Fibroblast of villous mesenchyme (primary cell): ENCODE measurements around the gene ZNF366. TPM values are rescaled to one million over a fixed set of nuclear protein-coding genes. Genes with fewer than 3 reads are reported as not detected.

ENCODE experiments used
- DNase-seq: peaks from one replicate; pipeline ENCODE4 v3.0.0-alpha.2; 2010; ENCODE audit warnings: low read depth
- H3K4me3 ChIP-seq: 2 replicates; pipeline ENCODE4 v1.5.1; 2011; ENCODE audit warnings: low read depth, mild to moderate bottlenecking, low read length
- total RNA-seq: library from RNA; depleted of rRNA; stranded (reverse); fragments of >200 nt; gene quantifications from 2 replicates; pipeline ENCODE4 v1.2.3, GENCODE V29; 2012
- TF ChIP-seq, protein P1 (sequence below): IDR thresholded peaks from 2 replicates; pipeline ENCODE4 v1.5.1; 2012; ENCODE audit warnings: low read depth, mild to moderate bottlenecking, low read length; ENCODE audit not compliant: insufficient read depth

The ZNF366 gene
- total RNA-seq, 1 donor, result under 0.01 TPM

DNA sequence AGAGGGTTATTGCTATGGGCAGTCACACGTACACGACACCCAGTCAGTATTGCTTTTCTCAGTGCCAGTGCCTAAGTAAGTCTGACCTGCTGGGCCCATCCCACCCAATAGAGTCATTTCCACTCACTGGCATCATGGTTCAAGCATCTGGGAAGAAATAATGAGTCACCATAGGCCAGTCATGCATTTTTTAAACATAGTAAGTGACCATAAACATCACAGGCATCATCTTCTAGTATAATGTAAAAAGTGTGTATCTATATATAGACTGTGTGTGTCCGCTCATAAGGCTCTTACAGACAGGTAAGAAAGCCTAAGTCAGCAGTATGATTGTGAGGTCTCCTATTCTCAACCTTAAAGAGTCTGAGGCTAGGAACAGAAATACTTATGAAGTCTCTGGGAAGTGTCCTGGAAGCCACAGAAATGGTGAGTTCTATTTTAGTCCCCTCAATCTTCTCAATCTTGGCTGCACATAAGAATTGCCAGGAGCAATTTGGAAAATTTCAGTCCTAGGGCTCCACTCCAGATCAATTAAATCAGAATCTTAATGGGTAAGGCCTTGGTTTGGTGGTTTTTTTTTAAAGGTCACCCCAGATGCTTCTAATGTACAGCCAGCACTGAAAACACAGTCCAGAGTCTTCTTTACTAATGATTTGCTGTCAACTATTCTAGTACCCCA lies 65.2 kb downstream of the ZNF366 start:
- TF ChIP-seq, protein P1, sequence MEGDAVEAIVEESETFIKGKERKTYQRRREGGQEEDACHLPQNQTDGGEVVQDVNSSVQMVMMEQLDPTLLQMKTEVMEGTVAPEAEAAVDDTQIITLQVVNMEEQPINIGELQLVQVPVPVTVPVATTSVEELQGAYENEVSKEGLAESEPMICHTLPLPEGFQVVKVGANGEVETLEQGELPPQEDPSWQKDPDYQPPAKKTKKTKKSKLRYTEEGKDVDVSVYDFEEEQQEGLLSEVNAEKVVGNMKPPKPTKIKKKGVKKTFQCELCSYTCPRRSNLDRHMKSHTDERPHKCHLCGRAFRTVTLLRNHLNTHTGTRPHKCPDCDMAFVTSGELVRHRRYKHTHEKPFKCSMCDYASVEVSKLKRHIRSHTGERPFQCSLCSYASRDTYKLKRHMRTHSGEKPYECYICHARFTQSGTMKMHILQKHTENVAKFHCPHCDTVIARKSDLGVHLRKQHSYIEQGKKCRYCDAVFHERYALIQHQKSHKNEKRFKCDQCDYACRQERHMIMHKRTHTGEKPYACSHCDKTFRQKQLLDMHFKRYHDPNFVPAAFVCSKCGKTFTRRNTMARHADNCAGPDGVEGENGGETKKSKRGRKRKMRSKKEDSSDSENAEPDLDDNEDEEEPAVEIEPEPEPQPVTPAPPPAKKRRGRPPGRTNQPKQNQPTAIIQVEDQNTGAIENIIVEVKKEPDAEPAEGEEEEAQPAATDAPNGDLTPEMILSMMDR, result no peak
- peak; percentile 75 for DNase-seq
- no peak overlapping the region for H3K4me3 ChIP-seq

DNA sequence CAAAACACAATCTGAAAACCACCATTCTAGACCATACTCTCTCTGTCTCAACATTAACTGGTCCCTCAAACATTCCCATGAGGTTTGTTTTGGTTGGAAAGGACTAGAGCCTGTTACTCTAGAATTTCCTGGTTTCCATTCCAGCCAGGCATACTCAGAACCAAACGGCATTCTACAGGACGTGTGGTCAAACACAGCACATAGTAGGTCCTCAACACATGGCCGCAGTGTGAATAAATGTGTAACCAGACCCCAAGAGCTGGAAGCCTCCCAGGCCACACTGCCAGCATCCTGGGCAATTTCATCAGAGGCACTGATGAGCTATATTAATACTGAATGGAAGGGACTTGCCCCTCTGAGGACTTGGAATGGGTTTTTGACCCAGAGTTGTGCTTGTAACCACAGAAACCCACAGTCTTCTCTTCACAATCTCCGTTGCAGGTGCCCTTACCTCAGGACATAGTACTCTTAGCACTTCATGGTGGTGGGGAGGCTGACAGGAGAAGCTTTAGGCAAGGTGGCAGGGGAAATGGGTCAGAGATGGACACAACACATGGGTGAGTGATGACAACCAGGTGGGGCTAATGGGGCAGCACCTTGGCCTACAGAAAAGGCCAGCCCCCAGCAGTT lies 66.0 kb downstream of the ZNF366 start:
- TF ChIP-seq, protein P1, result no peak
- no peak overlapping the region for H3K4me3 ChIP-seq
- no peak for DNase-seq

DNA sequence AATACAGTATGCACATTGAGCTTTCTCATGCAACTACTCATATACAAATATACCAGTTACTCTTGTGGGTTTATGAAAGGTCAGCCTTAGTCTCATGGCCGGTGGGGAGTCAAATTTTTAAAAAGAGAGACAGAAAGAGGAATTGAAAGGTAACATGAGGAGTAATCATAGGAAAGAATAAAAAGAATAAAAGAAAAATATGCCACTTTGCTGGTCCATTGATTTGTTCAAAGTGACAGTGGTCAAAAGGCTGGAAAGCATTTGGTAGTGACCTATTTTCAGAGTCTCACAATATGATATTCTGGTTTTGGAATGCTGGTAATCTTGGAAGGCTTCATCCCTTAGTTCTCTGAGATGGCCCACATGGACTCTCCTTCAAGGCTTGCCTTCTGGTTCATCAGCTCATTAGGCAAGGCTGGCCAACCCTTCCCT lies 67.0 kb downstream of the ZNF366 start:
- no peak for DNase-seq
- TF ChIP-seq, protein P1, result no peak
- no peak overlapping the region for H3K4me3 ChIP-seq

DNA sequence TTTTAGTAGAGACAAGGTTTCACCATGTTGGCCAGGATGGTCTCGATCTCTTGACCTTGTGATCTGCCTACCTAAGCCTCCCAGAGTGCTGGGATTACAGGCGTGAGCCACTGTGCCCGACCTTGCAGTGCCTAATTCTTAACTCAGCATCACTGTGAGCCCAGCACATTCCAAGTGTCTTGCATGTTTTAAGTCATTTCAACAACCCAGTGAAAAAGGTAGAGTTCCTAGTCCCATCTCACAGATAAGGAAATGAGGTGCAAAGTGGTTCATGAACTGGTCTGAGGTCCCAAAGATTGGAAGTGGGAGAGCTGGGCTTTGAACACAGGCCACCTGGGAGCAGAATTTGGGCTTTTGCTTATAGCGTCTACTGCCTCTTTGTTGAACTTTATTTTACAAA lies 68.0 kb downstream of the ZNF366 start:
- TF ChIP-seq, protein P1, result no peak

DNA sequence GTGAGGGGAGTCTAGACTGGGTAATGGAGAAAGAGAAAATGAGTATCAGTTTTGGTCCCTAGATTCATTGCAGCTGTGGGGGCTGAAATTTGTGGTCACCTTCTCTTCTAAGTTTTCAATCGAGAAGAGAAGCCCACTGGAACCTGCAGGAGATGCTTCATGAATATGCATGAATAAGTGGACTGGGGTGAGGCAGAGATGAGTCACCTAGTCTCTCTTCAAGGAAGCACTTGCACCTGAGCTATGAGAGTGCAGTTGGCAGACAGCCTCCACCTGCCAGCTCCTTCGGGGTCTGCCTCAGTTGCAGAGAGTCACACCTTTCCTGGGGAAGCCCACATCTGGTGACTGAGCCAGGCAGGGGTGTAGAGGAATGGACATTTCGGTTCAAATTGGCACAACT lies 69.1 kb downstream of the ZNF366 start:
- no peak for DNase-seq
- TF ChIP-seq, protein P1, result no peak
- H3K4me3 ChIP-seq, result no peak overlapping the region

More for the DNA sequence above, 68.0 kb downstream of the ZNF366 start:
- no peak for DNase-seq
- H3K4me3 ChIP-seq, result no peak overlapping the region

DNA sequence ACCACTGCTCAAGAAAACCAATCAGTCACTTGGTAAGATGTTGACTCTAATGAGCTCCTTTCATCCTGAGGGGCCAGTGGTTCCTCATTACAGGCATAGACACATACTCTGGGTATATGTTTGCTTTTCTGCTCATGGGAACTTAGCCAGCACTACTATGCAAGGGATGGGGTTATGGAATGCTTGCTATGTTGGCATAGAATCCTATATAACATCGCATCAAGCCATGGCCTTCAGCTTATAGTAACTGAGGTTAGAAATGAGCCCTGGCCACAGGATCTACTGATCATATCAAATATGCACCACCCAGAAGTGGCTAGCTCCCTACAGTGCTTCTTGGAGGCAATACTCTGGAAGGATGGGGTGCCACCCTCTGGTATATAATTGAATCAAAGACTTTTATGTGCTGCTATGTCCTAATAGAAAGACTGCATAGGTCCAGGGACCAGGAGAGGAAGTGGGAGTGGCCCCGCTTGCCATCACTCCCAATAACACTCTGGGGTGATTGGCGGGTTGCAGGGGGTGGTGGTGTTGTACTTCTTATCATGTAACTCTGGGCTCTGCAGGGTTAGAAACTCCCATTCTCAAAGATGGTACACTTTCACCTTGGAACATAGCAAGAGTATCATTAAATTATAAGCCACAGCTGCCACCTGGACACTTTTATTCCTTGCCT lies 70.3 kb downstream of the ZNF366 start:
- H3K4me3 ChIP-seq, result no peak overlapping the region
- DNase-seq, result no peak
- TF ChIP-seq, protein P1, result no peak
